ENCODE measurements around the gene LYPD8.

- TF ChIP-seq CTCF (conservative IDR thresholded peaks at IDR 0.05; ENCODE audit: low read depth in 2 of 2) (no peak), EZH2phosphoT487 (IDR thresholded peaks at IDR 0.05; ENCODE audit: unreplicated experiment) (no peak), STAT1 (IDR thresholded peaks at IDR 0.05; ENCODE audit: unreplicated experiment) (no peak), POLR2AphosphoS5 (IDR thresholded peaks at IDR 0.05; ENCODE audit: low read depth) (no peak), EZH2 (IDR thresholded peaks at IDR 0.05; ENCODE audit: low read depth, unreplicated experiment) (no peak)
These were observed at the start of gene LYPD8 for GRCh38 chr1:248755517-248755916.
